HepG2 (cell line): ENCODE measurements around the gene FAM168A. TPM values are rescaled to one million over a fixed set of nuclear protein-coding genes. Genes with fewer than 3 reads are reported as not detected.

Experiments used
- CENPT ChIP-seq: sonication (generic); formaldehyde crosslinking; IDR thresholded peaks from 2 replicates; pipeline ENCODE4 v1.8.0; 2022; ENCODE audit warnings: low read depth, mild to moderate bottlenecking, moderate library complexity, missing genetic modification reagents
- ETV5 ChIP-seq: IDR thresholded peaks from 2 replicates; pipeline ENCODE4 v1.6.1; 2018; ENCODE audit warnings: missing biosample characterization, missing genetic modification reagents, inconsistent platforms, borderline replicate concordance
- FOSL1 ChIP-seq: sonication (generic); formaldehyde crosslinking; IDR thresholded peaks from 2 replicates; pipeline ENCODE4 v1.9.0; 2021; ENCODE audit warnings: missing genetic modification reagents, borderline replicate concordance
- GLMP ChIP-seq: sonication (generic); formaldehyde crosslinking; IDR thresholded peaks from 2 replicates; pipeline ENCODE4 v1.9.0; 2021; ENCODE audit warnings: missing genetic modification reagents, mild to moderate bottlenecking, borderline replicate concordance
- HOXD1 ChIP-seq: sonication (generic); formaldehyde crosslinking; IDR thresholded peaks from 2 replicates; pipeline ENCODE4 v1.5.0; 2020; ENCODE audit warnings: missing genetic modification reagents
- JUNB ChIP-seq: sonication (generic); formaldehyde crosslinking; IDR thresholded peaks from 2 replicates; pipeline ENCODE4 v1.8.0; 2022; ENCODE audit warnings: missing genetic modification reagents, mild to moderate bottlenecking, borderline replicate concordance
- MAF1 ChIP-seq: sonication (generic); formaldehyde crosslinking; IDR thresholded peaks from 2 replicates; pipeline ENCODE4 v1.5.0; 2020; ENCODE audit warnings: missing genetic modification reagents, borderline replicate concordance
- MED1 ChIP-seq: sonication (generic); formaldehyde crosslinking; IDR thresholded peaks from 2 replicates; pipeline ENCODE4 v1.4.0; 2020; ENCODE audit warnings: missing genetic modification reagents
- NCOA1 ChIP-seq: sonication (generic); formaldehyde crosslinking; IDR thresholded peaks from 2 replicates; pipeline ENCODE4 v1.9.0; 2021; ENCODE audit warnings: missing genetic modification reagents
- NFKBIZ ChIP-seq: IDR thresholded peaks from 2 replicates; pipeline ENCODE4 v1.6.1; 2018; ENCODE audit warnings: missing genetic modification reagents, missing compliant biosample characterization
- PHB2 ChIP-seq: fragments of 450-650 bp; IDR thresholded peaks from 2 replicates; pipeline ENCODE4 v1.6.1; 2018; ENCODE audit not compliant: partially characterized antibody
- RORA ChIP-seq: sonication (generic); formaldehyde crosslinking; IDR thresholded peaks from 2 replicates; pipeline ENCODE4 v1.5.0; 2020; ENCODE audit warnings: mild to moderate bottlenecking, missing genetic modification reagents, moderate library complexity
- SMAD1 ChIP-seq: sonication (generic); formaldehyde crosslinking; IDR thresholded peaks from 2 replicates; pipeline ENCODE4 v1.4.0; 2020; ENCODE audit warnings: missing genetic modification reagents, low read depth, mild to moderate bottlenecking, borderline replicate concordance
- SNRNP70 ChIP-seq: fragments of 200-400 bp; formaldehyde crosslinking; IDR thresholded peaks from 2 replicates; pipeline ENCODE4 v1.6.1; 2017; ENCODE audit warnings: mild to moderate bottlenecking, low read depth, low read length, moderate library complexity
- ZBTB1 ChIP-seq: sonication (generic); formaldehyde crosslinking; IDR thresholded peaks from 2 replicates; pipeline ENCODE4 v1.4.0; 2020; ENCODE audit warnings: missing genetic modification reagents, borderline replicate concordance
- ZBTB39 ChIP-seq: sonication (generic); formaldehyde crosslinking; IDR thresholded peaks from 2 replicates; pipeline ENCODE4 v1.5.0; 2020; ENCODE audit warnings: missing genetic modification reagents
- ZFP1 ChIP-seq: IDR thresholded peaks from 2 replicates; pipeline ENCODE4 v1.6.1; 2016
- ZFP62 ChIP-seq: sonication (generic); formaldehyde crosslinking; IDR thresholded peaks from 2 replicates; pipeline ENCODE4 v1.4.0; 2020; ENCODE audit warnings: missing genetic modification reagents
- ZNF12 ChIP-seq: sonication (generic); formaldehyde crosslinking; IDR thresholded peaks from 2 replicates; pipeline ENCODE4 v1.5.0; 2020; ENCODE audit warnings: missing genetic modification reagents
- ZNF136 ChIP-seq: sonication (generic); formaldehyde crosslinking; IDR thresholded peaks from 2 replicates; pipeline ENCODE4 v1.8.1; 2022; ENCODE audit warnings: low read depth, mild to moderate bottlenecking, moderate library complexity, missing genetic modification reagents
- ZNF691 ChIP-seq: sonication (generic); formaldehyde crosslinking; IDR thresholded peaks from 2 replicates; pipeline ENCODE4 v1.4.0; 2020; ENCODE audit warnings: missing genetic modification reagents, low read depth, mild to moderate bottlenecking, borderline replicate concordance
- ZNF740 ChIP-seq: sonication (generic); formaldehyde crosslinking; IDR thresholded peaks from 2 replicates; pipeline ENCODE4 v1.4.0; 2020; ENCODE audit warnings: missing genetic modification reagents
- ZNF772 ChIP-seq: sonication (generic); formaldehyde crosslinking; IDR thresholded peaks from 2 replicates; pipeline ENCODE4 v1.5.0; 2020; ENCODE audit warnings: mild to moderate bottlenecking, missing genetic modification reagents
- ZNF784 ChIP-seq: sonication (generic); formaldehyde crosslinking; IDR thresholded peaks from 2 replicates; pipeline ENCODE4 v1.5.1; 2020; ENCODE audit warnings: missing genetic modification reagents, mild to moderate bottlenecking, borderline replicate concordance
- polyA plus RNA-seq, 8 experiments: library from polyadenylated mRNA; depleted of rRNA in 3 of 8; stranded (reverse) in 7 of 8; unstranded in 1 of 8; fragments of >200 nt; fragmentation: Illumina TruSeq in 4 of 8; extraction: Trizol in 4 of 8; gene quantifications; 2 replicates each; pipeline versions ENCODE4 v1.2.1 to v1.2.3, GENCODE V29; 2011 to 2016; ENCODE audit warnings: low read depth in 4 of 8, missing spikeins in 1 of 8, mixed read lengths in 1 of 8; ENCODE audit not compliant: insufficient read depth in 1 of 8
- total RNA-seq, 5 experiments: library from RNA; depleted of rRNA; stranded (reverse); fragments of >200 nt; fragmentation: Illumina TruSeq; extraction: Trizol; gene quantifications; 2 replicates each; pipeline ENCODE4 v1.2.3, GENCODE V29; 2016; ENCODE audit warnings: low read depth in 1 of 5

Gene FAM168A
- total and polyA plus RNA-seq, 2 of the 13 experiments (the other 11 are each of a cell fraction or from before 2014, with no cell fraction given): 13.9 to 15.8 TPM

- no peak for TF ChIP-seq JUNB
- peak; percentile 64; the same call in 1 of the 2 replicates for TF ChIP-seq ZNF691
- no peak for TF ChIP-seq MED1 (CRISPR knock-in tag)
- 0 out of 2 replicates have a peak, but pooled peaks have one; percentile 17 for TF ChIP-seq NFKBIZ (CRISPR knock-in tag)
- TF ChIP-seq CENPT (CRISPR knock-in tag): no peak
- TF ChIP-seq ZNF12 (CRISPR knock-in tag): 0 out of 2 replicates have a peak, but pooled peaks have one; percentile 27
- TF ChIP-seq HOXD1 (CRISPR knock-in tag): no peak
- TF ChIP-seq ETV5 (CRISPR knock-in tag): peak; percentile 60; the same call in 1 of the 2 replicates
- TF ChIP-seq ZBTB39 (CRISPR knock-in tag): no peak; the same call in 1 of the 2 replicates
- no peak; the same call in 1 of the 2 replicates for TF ChIP-seq SMAD1 (CRISPR knock-in tag)
- no peak for TF ChIP-seq GLMP
- no peak for TF ChIP-seq PHB2
- TF ChIP-seq ZBTB1: no peak
- TF ChIP-seq NCOA1 (CRISPR knock-in tag): 0 out of 2 replicates have a peak, but pooled peaks have one; percentile 56
- peak; percentile 8; the same call in 1 of the 2 replicates for TF ChIP-seq ZNF772 (CRISPR knock-in tag)
- TF ChIP-seq RORA (CRISPR knock-in tag): no peak
- no peak for TF ChIP-seq MAF1 (CRISPR knock-in tag)
- no peak for TF ChIP-seq ZFP62
- no peak for TF ChIP-seq ZNF740
- 0 out of 2 replicates have a peak, but pooled peaks have one; percentile 89 for TF ChIP-seq ZNF136 (CRISPR knock-in tag)
- TF ChIP-seq FOSL1 (CRISPR knock-in tag): no peak
- TF ChIP-seq SNRNP70: no peak
- TF ChIP-seq ZFP1 (CRISPR knock-in tag): no peak
- TF ChIP-seq ZNF784 (CRISPR knock-in tag): no peak
Measured at GRCh38 chr11:73597956-73598718, at the start of gene FAM168A (continued).
